HL-60 (cell line): ENCODE results near the gene SYNGR1.

Experiments used
- DNase-seq, 2 experiments: peaks; one replicate each; pipeline ENCODE4 v3.0.0-alpha.2; 2010 to 2020; ENCODE audit warnings: low read depth in 1 of 2, low spot score in 1 of 2
- H3K27ac ChIP-seq: fragments of 250-450 bp; sonication (Bioruptor Pico); replicated peaks from 2 replicates; pipeline ENCODE4 v1.5.1; 2020; ENCODE audit warnings: mild to moderate bottlenecking, moderate library complexity
- H3K27me3 ChIP-seq: fragments of 250-450 bp; sonication (Bioruptor Pico); 2 replicates; pipeline ENCODE4 v1.5.1; 2021; ENCODE audit warnings: mild to moderate bottlenecking, moderate library complexity; ENCODE audit not compliant: insufficient read depth, poor library complexity, severe bottlenecking
- H3K4me3 ChIP-seq: replicated peaks from 2 replicates; pipeline ENCODE4 v1.5.1; 2011; ENCODE audit warnings: mild to moderate bottlenecking, control low read depth, low read length; ENCODE audit not compliant: insufficient read depth
- GABPA ChIP-seq: IDR thresholded peaks from 2 replicates; pipeline ENCODE4 v1.6.1; 2012; ENCODE audit warnings: low read depth
- POLR2AphosphoS5 ChIP-seq: IDR thresholded peaks from 2 replicates; pipeline ENCODE4 v1.6.1; 2012; ENCODE audit warnings: low read depth
- SPI1 ChIP-seq: IDR thresholded peaks from 2 replicates; pipeline ENCODE4 v1.6.1; 2012; ENCODE audit warnings: low read depth, mild to moderate bottlenecking, borderline replicate concordance
- TF ChIP-seq, protein P1 (sequence below): IDR thresholded peaks from one replicate; pipeline ENCODE4 v1.5.1; 2011; ENCODE audit warnings: low read length, control low read depth, inconsistent platforms; ENCODE audit not compliant: insufficient read depth
- TF ChIP-seq, protein P2 (sequence below): IDR thresholded peaks from 2 replicates; pipeline ENCODE4 v1.6.1; 2012; ENCODE audit warnings: low read depth; ENCODE audit not compliant: insufficient replicate concordance

SYNGR1 gene

DNA sequence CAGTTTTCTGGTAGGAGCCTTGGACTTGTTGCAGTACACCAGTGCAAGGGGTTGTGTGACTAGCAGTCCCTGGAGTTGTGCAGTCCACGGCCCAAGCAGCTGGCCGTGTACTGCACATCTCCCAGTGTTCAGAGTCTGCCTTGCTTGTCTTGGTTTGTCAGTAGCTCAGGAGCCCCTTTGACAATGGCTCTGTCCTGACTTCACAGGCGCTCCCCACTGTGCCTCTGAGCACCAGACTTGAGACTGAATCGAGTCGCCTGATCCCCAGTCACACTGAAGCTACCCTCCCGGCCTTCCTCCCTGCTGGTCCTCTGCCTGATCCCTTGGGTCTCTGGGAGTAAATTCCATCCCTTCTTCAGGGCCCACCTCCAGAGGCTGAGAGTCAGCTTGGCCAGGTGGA, 19.4 kb downstream of the SYNGR1 start:
- TF ChIP-seq, protein P1, sequence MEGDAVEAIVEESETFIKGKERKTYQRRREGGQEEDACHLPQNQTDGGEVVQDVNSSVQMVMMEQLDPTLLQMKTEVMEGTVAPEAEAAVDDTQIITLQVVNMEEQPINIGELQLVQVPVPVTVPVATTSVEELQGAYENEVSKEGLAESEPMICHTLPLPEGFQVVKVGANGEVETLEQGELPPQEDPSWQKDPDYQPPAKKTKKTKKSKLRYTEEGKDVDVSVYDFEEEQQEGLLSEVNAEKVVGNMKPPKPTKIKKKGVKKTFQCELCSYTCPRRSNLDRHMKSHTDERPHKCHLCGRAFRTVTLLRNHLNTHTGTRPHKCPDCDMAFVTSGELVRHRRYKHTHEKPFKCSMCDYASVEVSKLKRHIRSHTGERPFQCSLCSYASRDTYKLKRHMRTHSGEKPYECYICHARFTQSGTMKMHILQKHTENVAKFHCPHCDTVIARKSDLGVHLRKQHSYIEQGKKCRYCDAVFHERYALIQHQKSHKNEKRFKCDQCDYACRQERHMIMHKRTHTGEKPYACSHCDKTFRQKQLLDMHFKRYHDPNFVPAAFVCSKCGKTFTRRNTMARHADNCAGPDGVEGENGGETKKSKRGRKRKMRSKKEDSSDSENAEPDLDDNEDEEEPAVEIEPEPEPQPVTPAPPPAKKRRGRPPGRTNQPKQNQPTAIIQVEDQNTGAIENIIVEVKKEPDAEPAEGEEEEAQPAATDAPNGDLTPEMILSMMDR = no peak
- TF ChIP-seq, protein P2, sequence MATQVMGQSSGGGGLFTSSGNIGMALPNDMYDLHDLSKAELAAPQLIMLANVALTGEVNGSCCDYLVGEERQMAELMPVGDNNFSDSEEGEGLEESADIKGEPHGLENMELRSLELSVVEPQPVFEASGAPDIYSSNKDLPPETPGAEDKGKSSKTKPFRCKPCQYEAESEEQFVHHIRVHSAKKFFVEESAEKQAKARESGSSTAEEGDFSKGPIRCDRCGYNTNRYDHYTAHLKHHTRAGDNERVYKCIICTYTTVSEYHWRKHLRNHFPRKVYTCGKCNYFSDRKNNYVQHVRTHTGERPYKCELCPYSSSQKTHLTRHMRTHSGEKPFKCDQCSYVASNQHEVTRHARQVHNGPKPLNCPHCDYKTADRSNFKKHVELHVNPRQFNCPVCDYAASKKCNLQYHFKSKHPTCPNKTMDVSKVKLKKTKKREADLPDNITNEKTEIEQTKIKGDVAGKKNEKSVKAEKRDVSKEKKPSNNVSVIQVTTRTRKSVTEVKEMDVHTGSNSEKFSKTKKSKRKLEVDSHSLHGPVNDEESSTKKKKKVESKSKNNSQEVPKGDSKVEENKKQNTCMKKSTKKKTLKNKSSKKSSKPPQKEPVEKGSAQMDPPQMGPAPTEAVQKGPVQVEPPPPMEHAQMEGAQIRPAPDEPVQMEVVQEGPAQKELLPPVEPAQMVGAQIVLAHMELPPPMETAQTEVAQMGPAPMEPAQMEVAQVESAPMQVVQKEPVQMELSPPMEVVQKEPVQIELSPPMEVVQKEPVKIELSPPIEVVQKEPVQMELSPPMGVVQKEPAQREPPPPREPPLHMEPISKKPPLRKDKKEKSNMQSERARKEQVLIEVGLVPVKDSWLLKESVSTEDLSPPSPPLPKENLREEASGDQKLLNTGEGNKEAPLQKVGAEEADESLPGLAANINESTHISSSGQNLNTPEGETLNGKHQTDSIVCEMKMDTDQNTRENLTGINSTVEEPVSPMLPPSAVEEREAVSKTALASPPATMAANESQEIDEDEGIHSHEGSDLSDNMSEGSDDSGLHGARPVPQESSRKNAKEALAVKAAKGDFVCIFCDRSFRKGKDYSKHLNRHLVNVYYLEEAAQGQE = no peak
- TF ChIP-seq POLR2AphosphoS5 (no peak), SPI1 (no peak), GABPA (no peak)
- DNase-seq = no peak
- no peak overlapping the region for H3K4me3 ChIP-seq
- no peaks in the 10 kb centered on the region for H3K27me3 ChIP-seq
- H3K27ac ChIP-seq = peak overlapping the region; percentile 57

DNA sequence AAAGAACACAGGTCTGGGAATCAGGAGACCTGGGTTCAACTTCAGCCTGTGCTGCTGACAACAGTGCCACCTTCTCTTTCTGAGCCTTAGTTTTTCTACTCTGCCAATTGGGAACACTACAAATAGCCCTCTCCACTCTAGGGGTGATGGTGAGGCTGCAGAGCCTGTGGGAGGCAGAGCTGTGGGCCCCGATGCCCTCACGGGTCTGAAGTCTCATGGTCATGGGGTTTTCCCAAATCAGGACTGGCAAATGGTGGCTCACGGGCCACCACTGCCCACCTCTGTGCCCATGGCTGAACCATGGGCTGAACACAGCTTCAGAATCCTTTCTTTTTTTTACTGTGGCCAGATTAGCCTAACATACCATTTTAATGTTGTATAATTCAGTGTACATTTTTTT, 19.8 kb downstream of the SYNGR1 start:
- no peak overlapping the region for H3K4me3 ChIP-seq
- no peaks in the 10 kb centered on the region for H3K27me3 ChIP-seq
- DNase-seq = no peak
- TF ChIP-seq, protein P2 = no peak
- TF ChIP-seq POLR2AphosphoS5 = no peak
- TF ChIP-seq, protein P1 = no peak
- TF ChIP-seq SPI1 = no peak
- TF ChIP-seq GABPA = no peak
- no peak overlapping the region; the same call in 1 of the 2 replicates for H3K27ac ChIP-seq

DNA sequence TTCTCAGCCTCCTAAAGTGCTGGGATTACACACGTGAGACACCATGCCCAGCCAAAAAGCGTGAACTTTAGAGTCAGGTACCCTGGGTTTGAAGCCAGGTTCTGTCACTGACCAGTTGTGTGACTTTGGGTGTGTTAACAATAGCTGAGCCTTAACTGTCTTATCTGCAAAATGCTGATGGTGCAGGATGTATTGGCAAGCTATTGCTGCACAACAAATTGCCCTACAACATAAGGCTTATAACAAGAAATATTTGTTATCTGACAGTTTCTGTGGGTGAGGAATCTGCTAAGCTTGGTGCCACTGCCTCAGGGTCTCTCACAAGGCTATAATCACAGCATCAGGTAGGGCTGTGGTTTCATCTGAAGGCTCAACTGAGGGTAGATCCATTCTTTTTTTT, 21.9 kb downstream of the SYNGR1 start:
- no peak for DNase-seq
- no peak overlapping the region for H3K4me3 ChIP-seq
- TF ChIP-seq POLR2AphosphoS5 (no peak), GABPA (no peak)
- TF ChIP-seq, protein P2 = no peak
- no peaks in the 10 kb centered on the region for H3K27me3 ChIP-seq
- H3K27ac ChIP-seq = no peak overlapping the region

DNA sequence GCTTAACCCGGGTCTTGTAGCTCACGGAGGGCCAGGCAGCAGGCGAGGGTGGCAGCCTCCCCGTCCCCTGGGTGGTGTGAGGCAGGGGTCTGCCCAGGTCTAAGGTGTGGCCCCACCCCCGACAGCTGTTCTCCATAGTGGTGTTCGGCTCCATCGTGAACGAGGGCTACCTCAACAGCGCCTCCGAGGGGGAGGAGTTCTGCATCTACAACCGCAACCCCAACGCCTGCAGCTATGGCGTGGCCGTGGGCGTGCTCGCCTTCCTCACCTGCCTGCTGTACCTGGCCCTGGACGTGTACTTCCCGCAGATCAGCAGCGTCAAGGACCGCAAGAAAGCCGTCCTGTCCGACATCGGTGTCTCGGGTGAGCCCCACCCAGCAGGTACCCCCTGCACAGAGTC, 24.4 kb downstream of the SYNGR1 start:
- H3K4me3 ChIP-seq = no peak overlapping the region
- no peak for TF ChIP-seq SPI1
- TF ChIP-seq, protein P1 = no peak
- TF ChIP-seq GABPA = no peak
- TF ChIP-seq, protein P2 = no peak
- H3K27ac ChIP-seq = no peak overlapping the region
- no peak for DNase-seq
- no peaks in the 10 kb centered on the region for H3K27me3 ChIP-seq
